GM12878 (cell line): ENCODE measurements around the gene TUBD1. TPM values are rescaled to one million over a fixed set of nuclear protein-coding genes. Genes with fewer than 3 reads are reported as not detected.

Experiments used
- ATAC-seq: fragments of 200-7000 bp; cut with Tn5 transposase; 3 replicates; pipeline ENCODE4 v1.9.1; 2020; ENCODE audit warnings: mild to moderate bottlenecking, moderate library complexity
- BruUV-seq: library from RNA; stranded (reverse); fragments of 400-500 nt; replicated peaks from 2 replicates; lab custom pipeline; 2021; lab: Mats Ljungman, UMichigan
- CTCF ChIA-PET: fragments of 300-600 bp; sonication (Branson Sonifier 250); formaldehyde crosslinking; extraction: SDS; loops from one replicate; lab custom pipeline; 2021; ENCODE audit warnings: inconsistent platforms; lab: Yijun Ruan, JAX
- POLR2A ChIA-PET: fragments of 350-600 bp; formaldehyde crosslinking; extraction: SDS; loops from one replicate; lab custom pipeline; 2021; ENCODE audit warnings: inconsistent platforms; lab: Charles Lee
- RAD21 ChIA-PET: fragments of 300-600 bp; sonication (Branson Sonifier 250); formaldehyde crosslinking; loops from one replicate; lab custom pipeline; 2023; ENCODE audit warnings: antibody characterized with exemption; ENCODE audit not compliant: unreplicated experiment; lab: Charles Lee
- SMC1A ChIA-PET: fragments of 300-600 bp; sonication (Branson Sonifier 250); formaldehyde crosslinking; loops from one replicate; lab custom pipeline; 2023; ENCODE audit not compliant: unreplicated experiment, uncharacterized antibody; lab: Charles Lee
- DNase-seq: peaks from one replicate; pipeline ENCODE4 v3.0.0-alpha.2; 2011; ENCODE audit warnings: low read depth, low spot score
- FAIRE-seq: peaks from 3 replicates; lab custom pipeline; 2011; peaks lifted over from hg19 to GRCh38; lab: Jason Lieb, UNC
- H2AFZ ChIP-seq: 2 replicates; pipeline ENCODE4 v1.6.0; 2011; ENCODE audit warnings: low read depth, low read length, control low read depth; ENCODE audit not compliant: control insufficient read depth
- H3K27ac ChIP-seq: 2 replicates; pipeline ENCODE4 v1.5.1; 2011; ENCODE audit warnings: control low read depth; ENCODE audit not compliant: control insufficient read depth, insufficient read depth
- H3K27me3 ChIP-seq, 2 experiments: replicated peaks in 1 of 2; 2 replicates each; pipeline versions ENCODE4 v1.6.0 to v1.6.1; 2011; ENCODE audit warnings: low read length in 1 of 2; ENCODE audit not compliant: control insufficient read depth in 2 of 2, insufficient read depth in 2 of 2
- H3K36me3 ChIP-seq, 2 experiments: 2 replicates each; pipeline ENCODE4 v1.5.1; 2011; ENCODE audit warnings: low read length in 1 of 2; ENCODE audit not compliant: control insufficient read depth in 2 of 2, insufficient read depth in 2 of 2
- H3K4me1 ChIP-seq: 2 replicates; pipeline ENCODE4 v1.6.1; 2011; ENCODE audit warnings: mild to moderate bottlenecking, low read length, moderate library complexity, mixed read lengths; ENCODE audit not compliant: control insufficient read depth, insufficient read depth
- H3K4me2 ChIP-seq: 2 replicates; pipeline ENCODE4 v1.6.0; 2011; ENCODE audit warnings: control low read depth; ENCODE audit not compliant: control insufficient read depth, insufficient read depth
- H3K4me3 ChIP-seq: fragments of 200-600 bp; sonication (generic); 2 replicates; pipeline ENCODE4 v1.5.1; 2016
- H3K79me2 ChIP-seq: 2 replicates; pipeline ENCODE4 v1.6.0; 2011; ENCODE audit warnings: low read length; ENCODE audit not compliant: control insufficient read depth, insufficient read depth
- H3K9ac ChIP-seq: 2 replicates; pipeline ENCODE4 v1.8.0; 2011; ENCODE audit warnings: low read length, control low read depth, mixed read lengths; ENCODE audit not compliant: control insufficient read depth, insufficient read depth
- H3K9me3 ChIP-seq: replicated peaks from 3 replicates; pipeline ENCODE4 v1.5.1; 2011; ENCODE audit warnings: mild to moderate bottlenecking, low read length; ENCODE audit not compliant: control insufficient read depth, insufficient read depth
- H4K20me1 ChIP-seq: 2 replicates; pipeline ENCODE4 v1.6.0; 2011; ENCODE audit not compliant: control insufficient read depth, insufficient read depth
- CHD2 ChIP-seq: IDR thresholded peaks from 2 replicates; pipeline ENCODE4 v1.6.1; 2011; ENCODE audit warnings: low read depth, low read length, improper control_type of control experiment, borderline replicate concordance
- CREB1 ChIP-seq: IDR thresholded peaks from 2 replicates; pipeline ENCODE4 v1.6.1; 2012; ENCODE audit warnings: low read depth, mild to moderate bottlenecking, inconsistent platforms
- ETV6 ChIP-seq, 2 experiments: fragments of 450-650 bp in 1 of 2; IDR thresholded peaks in 1 of 2; conservative IDR thresholded peaks in 1 of 2; 2 replicates each; pipeline ENCODE4 v1.6.1; 2014; ENCODE audit warnings: antibody characterized with exemption in 1 of 2, borderline replicate concordance in 1 of 2, low read depth in 1 of 2, mild to moderate bottlenecking in 1 of 2, moderate library complexity in 1 of 2
- EZH2 ChIP-seq: IDR thresholded peaks from 2 replicates; pipeline ENCODE4 v1.6.1; 2012; ENCODE audit warnings: low read depth, mild to moderate bottlenecking, control low read depth, inconsistent platforms, low read length, borderline replicate concordance; ENCODE audit not compliant: control insufficient read depth
- HCFC1 ChIP-seq: fragments of 150-350 bp; IDR thresholded peaks from 2 replicates; pipeline ENCODE4 v1.6.1; 2014; ENCODE audit warnings: low read length
- NFXL1 ChIP-seq: fragments of 450-650 bp; IDR thresholded peaks from 2 replicates; pipeline ENCODE4 v1.6.1; 2017; ENCODE audit warnings: antibody characterized with exemption, mild to moderate bottlenecking, borderline replicate concordance
- NFYB ChIP-seq: IDR thresholded peaks from 2 replicates; pipeline ENCODE4 v1.6.1; 2011; ENCODE audit warnings: low read depth, mild to moderate bottlenecking, low read length, improper control_type of control experiment, moderate library complexity; ENCODE audit not compliant: insufficient read depth
- RAD21 ChIP-seq: IDR thresholded peaks from 2 replicates; pipeline ENCODE4 v1.6.1; 2011; ENCODE audit warnings: mild to moderate bottlenecking, low read depth, low read length, moderate library complexity; ENCODE audit not compliant: insufficient read depth
- WGBS: methylation state at CpG from one replicate; pipeline ENCODE4 v1.1.6; 2016; ENCODE audit warnings: low lambda C conversion rate; ENCODE audit not compliant: insufficient replicate concordance, insufficient coverage; ENCODE audit errors: missing lambda C conversion rate; 5-methylcytosine and 5-hydroxymethylcytosine counted together
- in situ Hi-C: fragments of 300-500 bp; cut with MboI; formaldehyde crosslinking; loops from 9 replicates; pipeline ENCODE4 v1.14.3; 2018; ENCODE audit warnings: mixed read lengths
- intact Hi-C: fragments of 100-400 bp; cut with micrococcal nuclease; formaldehyde crosslinking; loops from one replicate; pipeline ENCODE4 v1.14.2; 2022; ENCODE audit not compliant: unreplicated experiment
- polyA plus RNA-seq, 11 experiments: library from polyadenylated mRNA; depleted of rRNA in 4 of 11; unstranded in 6 of 11; stranded (reverse) in 5 of 11; fragments of >200 nt; fragmentation: Nextera tagmentation in 4 of 11; fragmentation: Illumina TruSeq in 1 of 11; extraction: Ambion mirVana in 4 of 11; extraction: Trizol in 1 of 11; gene quantifications; 1 replicate in 1 of 11; 2 replicates in 10 of 11; pipeline versions ENCODE4 v1.2.1 to v1.2.3, GENCODE V29; 2011 to 2016; ENCODE audit warnings: inconsistent platforms in 2 of 11, missing spikeins in 2 of 11, low read depth in 1 of 11
- total RNA-seq, 4 experiments: library from RNA; depleted of rRNA in 3 of 4; stranded (reverse); fragments of >200 nt in 3 of 4; fragmentation: Illumina TruSeq in 1 of 4; extraction: Trizol in 1 of 4; gene quantifications; 2 replicates each; pipeline versions ENCODE4 v1.2.1 to v1.2.3, GENCODE V29; 2013 to 2021
- TF ChIP-seq, protein P1 (sequence below): fragments of 450-650 bp; IDR thresholded peaks from 2 replicates; pipeline ENCODE4 v1.6.1; 2016; ENCODE audit warnings: mild to moderate bottlenecking, moderate library complexity, borderline replicate concordance

TUBD1 gene
- total and polyA plus RNA-seq, 10 of the 15 experiments (the other 5 are each of a cell fraction or from before 2014, with no cell fraction given) = 5.3 to 10.8 (median 8.3) TPM

DNA sequence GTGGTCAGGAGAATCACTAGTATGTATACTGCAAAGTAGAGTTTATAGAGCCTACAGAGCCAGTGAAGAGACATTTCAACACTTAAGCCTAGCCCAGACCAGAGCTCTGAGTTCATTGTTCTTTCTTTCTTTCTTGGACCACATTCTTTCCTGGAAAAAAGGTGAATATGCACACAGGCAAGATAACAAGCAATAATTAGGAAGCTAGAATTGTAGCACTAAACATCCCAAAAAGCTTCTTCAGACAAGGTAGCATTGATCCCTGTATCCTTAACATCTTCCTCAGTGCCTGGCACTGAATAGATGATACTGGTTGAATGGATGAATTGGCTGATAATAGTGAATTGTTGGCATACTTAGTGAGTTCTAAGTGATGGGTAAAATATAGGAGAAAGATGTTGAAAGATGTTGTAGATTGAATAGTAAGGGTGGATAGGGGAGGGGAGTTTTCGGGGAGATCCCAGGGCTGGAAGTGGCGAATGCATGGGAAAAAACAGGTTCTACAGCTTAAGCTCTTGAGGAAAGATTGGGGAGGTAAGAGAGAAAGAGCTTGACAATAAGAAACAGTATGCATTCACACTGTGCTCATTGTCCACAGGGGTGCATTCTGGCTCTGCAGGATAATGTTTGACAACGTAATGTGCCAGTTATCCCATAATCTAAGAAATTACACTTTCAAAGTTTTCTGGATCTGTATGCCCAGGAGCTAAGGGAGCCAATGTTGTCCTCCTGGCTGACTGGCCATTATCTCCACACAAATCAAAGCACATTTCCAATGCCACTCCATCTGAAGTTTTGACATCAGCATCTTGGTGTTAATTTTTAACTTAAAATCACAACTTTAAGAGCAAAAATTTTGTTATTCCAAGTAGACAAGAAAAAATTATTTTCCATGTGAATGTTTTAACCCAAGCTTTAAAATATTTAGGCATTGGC is 35.6 kb downstream of the TUBD1 start:
- H3K9me3 ChIP-seq = no peaks in the 10 kb centered on the region
- DNase-seq (no peak), ATAC-seq (no peak), FAIRE-seq (no peak)
- CTCF ChIA-PET = interaction anchor here (0.8 to 3.1 kb wide), 7 partner anchors 14 to 179 kb away, joined by 3 to 11 read pairs (median 3); partner anchors contain the start of genes PTRH2 and VMP1
- no peak overlapping the region for H3K4me2 ChIP-seq
- H3K4me1 ChIP-seq = 0 out of 2 replicates have a peak, but pooled peaks cover 2% of the 10 kb centered on the region
- H3K79me2 ChIP-seq = no peaks in the 10 kb centered on the region
- H3K9ac ChIP-seq = no peak overlapping the region
- no peak overlapping the region for H3K4me3 ChIP-seq
- 87% methylated on average over 3 of the region's 3 CpGs for WGBS
- no peaks in the 10 kb centered on the region for H3K27me3 ChIP-seq
- no peaks in the 10 kb centered on the region for H4K20me1 ChIP-seq
- H3K36me3 ChIP-seq = no peaks in the 10 kb centered on the region
- RAD21 ChIA-PET = interaction anchor here (0.6 to 3.7 kb wide), 6 partner anchors 32 to 117 kb away, joined by 3 to 24 read pairs (median 3); no protein-coding TSS in a partner anchor
- intact Hi-C loops (no loop called here), in situ Hi-C loops (no loop called here)
- SMC1A ChIA-PET = interaction anchor here (0.7 to 1.9 kb wide), 9 partner anchors 17 to 235 kb away, joined by 3 to 10 read pairs (median 4); no protein-coding TSS in a partner anchor
- H2AFZ ChIP-seq = no peak overlapping the region
- POLR2A ChIA-PET = interaction anchor here (0.7 to 1.6 kb wide), 5 partner anchors 8 to 183 kb away, joined by 3 to 9 read pairs (median 3); no protein-coding TSS in a partner anchor
- BruUV-seq = no TSS peak
- TF ChIP-seq EZH2 (no peak), RAD21 (no peak), ETV6 (conservative IDR thresholded peaks at IDR 0.05 in 1 of 2, IDR thresholded peaks at IDR 0.05 in 1 of 2; ENCODE audit: borderline replicate concordance in 1 of 2, low read depth in 1 of 2) (peak in 1 of 2 experiments; percentile 54; a peak in 2 of 4 replicates), HCFC1 (no peak), NFXL1 (peak; percentile 83; the same call in 1 of the 2 replicates), CHD2 (no peak), NFYB (no peak), CREB1 (no peak)
- TF ChIP-seq, protein P1, sequence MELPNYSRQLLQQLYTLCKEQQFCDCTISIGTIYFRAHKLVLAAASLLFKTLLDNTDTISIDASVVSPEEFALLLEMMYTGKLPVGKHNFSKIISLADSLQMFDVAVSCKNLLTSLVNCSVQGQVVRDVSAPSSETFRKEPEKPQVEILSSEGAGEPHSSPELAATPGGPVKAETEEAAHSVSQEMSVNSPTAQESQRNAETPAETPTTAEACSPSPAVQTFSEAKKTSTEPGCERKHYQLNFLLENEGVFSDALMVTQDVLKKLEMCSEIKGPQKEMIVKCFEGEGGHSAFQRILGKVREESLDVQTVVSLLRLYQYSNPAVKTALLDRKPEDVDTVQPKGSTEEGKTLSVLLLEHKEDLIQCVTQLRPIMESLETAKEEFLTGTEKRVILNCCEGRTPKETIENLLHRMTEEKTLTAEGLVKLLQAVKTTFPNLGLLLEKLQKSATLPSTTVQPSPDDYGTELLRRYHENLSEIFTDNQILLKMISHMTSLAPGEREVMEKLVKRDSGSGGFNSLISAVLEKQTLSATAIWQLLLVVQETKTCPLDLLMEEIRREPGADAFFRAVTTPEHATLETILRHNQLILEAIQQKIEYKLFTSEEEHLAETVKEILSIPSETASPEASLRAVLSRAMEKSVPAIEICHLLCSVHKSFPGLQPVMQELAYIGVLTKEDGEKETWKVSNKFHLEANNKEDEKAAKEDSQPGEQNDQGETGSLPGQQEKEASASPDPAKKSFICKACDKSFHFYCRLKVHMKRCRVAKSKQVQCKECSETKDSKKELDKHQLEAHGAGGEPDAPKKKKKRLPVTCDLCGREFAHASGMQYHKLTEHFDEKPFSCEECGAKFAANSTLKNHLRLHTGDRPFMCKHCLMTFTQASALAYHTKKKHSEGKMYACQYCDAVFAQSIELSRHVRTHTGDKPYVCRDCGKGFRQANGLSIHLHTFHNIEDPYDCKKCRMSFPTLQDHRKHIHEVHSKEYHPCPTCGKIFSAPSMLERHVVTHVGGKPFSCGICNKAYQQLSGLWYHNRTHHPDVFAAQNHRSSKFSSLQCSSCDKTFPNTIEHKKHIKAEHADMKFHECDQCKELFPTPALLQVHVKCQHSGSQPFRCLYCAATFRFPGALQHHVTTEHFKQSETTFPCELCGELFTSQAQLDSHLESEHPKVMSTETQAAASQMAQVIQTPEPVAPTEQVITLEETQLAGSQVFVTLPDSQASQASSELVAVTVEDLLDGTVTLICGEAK = no peak
- no peak overlapping the region for H3K27ac ChIP-seq
